ENCODE results near the gene EPS8.

- TF ChIP-seq CTCF (IDR thresholded peaks at IDR 0.05) (no peak), ZFX (IDR thresholded peaks at IDR 0.05; ENCODE audit: borderline replicate concordance) (no peak)
Observed at GRCh38 chr12:15627995-15628945, 160.9 kb downstream of the EPS8 start.

All from 22Rv1 (cell line).